HepG2 (cell line): ENCODE results near the gene ASIC3. TPM values are rescaled to one million over a fixed set of nuclear protein-coding genes. Genes with fewer than 3 reads are reported as not detected.

Source experiments
- ELF1 ChIP-seq: sonication (generic); formaldehyde crosslinking; IDR thresholded peaks from 2 replicates; pipeline ENCODE4 v1.4.0; 2020; ENCODE audit warnings: missing genetic modification reagents
- FIP1L1 ChIP-seq: fragments of 200-400 bp; formaldehyde crosslinking; IDR thresholded peaks from 2 replicates; pipeline ENCODE4 v1.6.1; 2018; ENCODE audit warnings: low read depth, mild to moderate bottlenecking, low read length, moderate library complexity, borderline replicate concordance; ENCODE audit not compliant: insufficient read depth
- FOXP4 ChIP-seq: sonication (generic); formaldehyde crosslinking; IDR thresholded peaks from 2 replicates; pipeline ENCODE4 v1.4.0; 2020; ENCODE audit warnings: missing genetic modification reagents
- GRHL1 ChIP-seq: sonication (generic); formaldehyde crosslinking; conservative IDR thresholded peaks from 2 replicates; pipeline ENCODE4 v1.8.0; 2022; ENCODE audit warnings: missing genetic modification reagents
- HDAC1 ChIP-seq: sonication (generic); formaldehyde crosslinking; IDR thresholded peaks from 2 replicates; pipeline ENCODE4 v1.5.1; 2020; ENCODE audit warnings: mild to moderate bottlenecking, missing genetic modification reagents
- HIVEP1 ChIP-seq: sonication (generic); formaldehyde crosslinking; IDR thresholded peaks from 2 replicates; pipeline ENCODE4 v1.4.0; 2020; ENCODE audit warnings: mild to moderate bottlenecking, missing genetic modification reagents
- NR2C2 ChIP-seq: sonication (generic); formaldehyde crosslinking; IDR thresholded peaks from 2 replicates; pipeline ENCODE4 v1.4.0; 2020; ENCODE audit warnings: missing genetic modification reagents, mild to moderate bottlenecking, moderate library complexity, borderline replicate concordance
- PPARG ChIP-seq: conservative IDR thresholded peaks from 2 replicates; pipeline ENCODE4 v1.6.1; 2016; ENCODE audit warnings: missing biosample characterization, missing genetic modification reagents
- STAT6 ChIP-seq: sonication (generic); formaldehyde crosslinking; IDR thresholded peaks from 2 replicates; pipeline ENCODE4 v1.4.0; 2020; ENCODE audit warnings: missing genetic modification reagents, mild to moderate bottlenecking, borderline replicate concordance
- THYN1 ChIP-seq: sonication (generic); formaldehyde crosslinking; IDR thresholded peaks from 2 replicates; pipeline ENCODE4 v1.8.1; 2023; ENCODE audit warnings: low read depth, mild to moderate bottlenecking, moderate library complexity, missing genetic modification reagents, borderline replicate concordance
- ZFP90 ChIP-seq: sonication (generic); formaldehyde crosslinking; IDR thresholded peaks from 2 replicates; pipeline ENCODE4 v1.8.0; 2022; ENCODE audit warnings: missing genetic modification reagents, mild to moderate bottlenecking, inconsistent platforms, borderline replicate concordance
- ZNF142 ChIP-seq: sonication (generic); formaldehyde crosslinking; IDR thresholded peaks from 2 replicates; pipeline ENCODE4 v1.4.0; 2020; ENCODE audit warnings: missing genetic modification reagents
- ZNF232 ChIP-seq: sonication (generic); formaldehyde crosslinking; IDR thresholded peaks from 2 replicates; pipeline ENCODE4 v1.4.0; 2020; ENCODE audit warnings: missing genetic modification reagents, borderline replicate concordance
- ZNF672 ChIP-seq: sonication (generic); formaldehyde crosslinking; IDR thresholded peaks from 2 replicates; pipeline ENCODE4 v1.8.1; 2022; ENCODE audit warnings: missing genetic modification reagents
- polyA plus RNA-seq, 8 experiments: library from polyadenylated mRNA; depleted of rRNA in 3 of 8; stranded (reverse) in 7 of 8; unstranded in 1 of 8; fragments of >200 nt; fragmentation: Illumina TruSeq in 4 of 8; extraction: Trizol in 4 of 8; gene quantifications; 2 replicates each; pipeline versions ENCODE4 v1.2.1 to v1.2.3, GENCODE V29; 2011 to 2016; ENCODE audit warnings: low read depth in 4 of 8, missing spikeins in 1 of 8, mixed read lengths in 1 of 8; ENCODE audit not compliant: insufficient read depth in 1 of 8
- total RNA-seq, 5 experiments: library from RNA; depleted of rRNA; stranded (reverse); fragments of >200 nt; fragmentation: Illumina TruSeq; extraction: Trizol; gene quantifications; 2 replicates each; pipeline ENCODE4 v1.2.3, GENCODE V29; 2016; ENCODE audit warnings: low read depth in 1 of 5

Gene ASIC3
- total and polyA plus RNA-seq, 2 of the 13 experiments (the other 11 are each of a cell fraction or from before 2014, with no cell fraction given), result 0.51 TPM; not detected in 1

DNA sequence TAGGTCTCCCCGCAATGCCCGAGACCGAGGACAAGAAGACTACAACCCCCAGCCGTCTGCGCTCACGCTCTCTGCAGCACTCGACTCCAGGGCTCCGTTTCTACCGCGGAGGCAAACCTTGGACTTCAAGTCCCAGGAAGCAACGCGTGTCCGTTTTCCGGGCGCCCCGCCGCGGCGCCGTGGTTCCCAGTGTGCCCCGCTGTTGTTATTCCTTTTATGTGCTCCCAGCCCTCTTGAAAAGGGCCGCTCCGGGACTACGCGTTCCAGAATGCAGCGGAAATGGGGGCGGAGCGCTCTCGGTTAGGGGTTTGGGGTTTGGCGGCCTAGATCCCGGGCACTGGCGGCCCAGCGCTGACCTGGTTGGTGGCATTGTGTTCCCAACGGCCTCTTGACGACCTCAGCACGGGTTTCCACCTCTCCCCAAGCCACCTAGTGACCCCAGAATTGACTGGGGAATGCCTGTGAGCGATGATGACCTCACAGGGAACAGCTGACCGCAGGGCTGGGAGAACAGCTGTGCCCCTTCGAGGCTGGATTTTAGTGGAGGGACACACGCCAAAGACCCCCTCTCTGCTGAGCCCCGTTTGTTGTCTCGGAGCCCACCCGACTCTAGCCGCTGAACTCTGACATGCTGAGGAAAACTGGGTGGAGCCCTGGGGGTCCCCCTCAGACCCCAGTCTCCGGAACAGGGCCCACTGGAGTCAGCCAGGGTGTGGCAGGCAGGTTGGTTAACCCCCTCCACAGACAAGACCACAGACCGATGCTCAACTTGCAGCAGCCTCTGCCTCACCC is 9.9 kb downstream of the ASIC3 start (continued):
- TF ChIP-seq FIP1L1 (0 out of 2 replicates have a peak, but pooled peaks have one; percentile 30), THYN1 (CRISPR knock-in tag) (no peak), ZNF672 (CRISPR knock-in tag) (no peak), ZFP90 (peak; percentile 71), STAT6 (CRISPR knock-in tag) (peak; percentile 82; the same call in 1 of the 2 replicates), HIVEP1 (CRISPR knock-in tag) (peak; percentile 69), GRHL1 (CRISPR knock-in tag) (no peak), HDAC1 (CRISPR knock-in tag) (peak; percentile 60; the same call in 1 of the 2 replicates), ELF1 (CRISPR knock-in tag) (peak; percentile 97), FOXP4 (CRISPR knock-in tag) (no peak), NR2C2 (CRISPR knock-in tag) (peak; percentile 90), ZNF142 (CRISPR knock-in tag) (peak; percentile 45; the same call in 1 of the 2 replicates), ZNF232 (CRISPR knock-in tag) (peak; percentile 61; the same call in 1 of the 2 replicates), PPARG (no peak; the same call in 1 of the 2 replicates)
